PC-9 (cell line): ENCODE data around the gene TBC1D10B. TPM values are rescaled to one million over a fixed set of nuclear protein-coding genes. Genes with fewer than 3 reads are reported as not detected.

Source experiments
- BruUV-seq: library from RNA; stranded (reverse); fragments of 400-500 nt; replicated peaks from 2 replicates; lab custom pipeline; 2021; lab: Mats Ljungman, UMichigan
- CTCF ChIA-PET: fragments of 300-600 bp; sonication (Branson Sonifier 250); formaldehyde crosslinking; loops from one replicate; lab custom pipeline; 2022; ENCODE audit warnings: antibody characterized with exemption; lab: Charles Lee
- POLR2A ChIA-PET: fragments of 300-600 bp; sonication (Branson Sonifier 250); formaldehyde crosslinking; loops from one replicate; lab custom pipeline; 2022; ENCODE audit warnings: antibody characterized with exemption; ENCODE audit not compliant: unreplicated experiment; lab: Charles Lee
- DNase-seq, 2 experiments: peaks; one replicate each; pipeline versions ENCODE4 v3.0.0 to v3.0.0-alpha.2; 2015 to 2022; ENCODE audit warnings: mixed read lengths in 1 of 2
- H2AFZ ChIP-seq: fragments of 200-600 bp; sonication (generic); 2 replicates; pipeline ENCODE4 v1.8.1; 2017; ENCODE audit warnings: antibody characterized with exemption
- H3F3A ChIP-seq: fragments of 200-600 bp; sonication (generic); 2 replicates; pipeline ENCODE4 v1.8.1; 2017; ENCODE audit warnings: antibody characterized with exemption, mild to moderate bottlenecking, low read depth; ENCODE audit not compliant: insufficient read depth
- H3K27ac ChIP-seq: fragments of 200-600 bp; sonication (generic); 2 replicates; pipeline ENCODE4 v1.6.1; 2016; ENCODE audit warnings: mixed run types
- H3K27me3 ChIP-seq: fragments of 200-600 bp; sonication (generic); 2 replicates; pipeline ENCODE4 v1.6.1; 2016; ENCODE audit warnings: low read depth, mixed run types; ENCODE audit not compliant: insufficient read depth
- H3K36me3 ChIP-seq: fragments of 200-600 bp; sonication (generic); 2 replicates; pipeline ENCODE4 v1.6.1; 2016; ENCODE audit warnings: low read depth, mixed run types
- H3K4me1 ChIP-seq: fragments of 200-600 bp; sonication (generic); replicated peaks from 2 replicates; pipeline ENCODE4 v1.6.1; 2016; ENCODE audit warnings: mixed run types; ENCODE audit not compliant: insufficient read depth
- H3K4me2 ChIP-seq: fragments of 200-600 bp; sonication (generic); 2 replicates; pipeline ENCODE4 v1.6.1; 2017; ENCODE audit warnings: mixed run types
- H3K4me3 ChIP-seq: fragments of 200-600 bp; sonication (generic); 2 replicates; pipeline ENCODE4 v1.6.1; 2016; ENCODE audit warnings: mixed run types
- H3K79me2 ChIP-seq: fragments of 200-600 bp; sonication (generic); 2 replicates; pipeline ENCODE4 v1.6.1; 2017; ENCODE audit warnings: low read depth, mixed run types
- H3K9me2 ChIP-seq: fragments of 200-600 bp; sonication (generic); 2 replicates; pipeline ENCODE4 v1.8.1; 2017; ENCODE audit warnings: mild to moderate bottlenecking; ENCODE audit not compliant: insufficient read depth
- H3K9me3 ChIP-seq: fragments of 200-600 bp; sonication (generic); 2 replicates; pipeline ENCODE4 v1.8.1; 2016; ENCODE audit warnings: low read depth; ENCODE audit not compliant: insufficient read depth
- H4K20me1 ChIP-seq: fragments of 200-600 bp; sonication (generic); 2 replicates; pipeline ENCODE4 v1.8.1; 2017; ENCODE audit not compliant: insufficient read depth
- CTCF ChIP-seq: fragments of 200-600 bp; sonication (generic); conservative IDR thresholded peaks from 2 replicates; pipeline ENCODE4 v1.6.1; 2017; ENCODE audit warnings: mixed run types, antibody characterized with exemption, mild to moderate bottlenecking, moderate library complexity
- EZH2 ChIP-seq: fragments of 200-600 bp; sonication (generic); IDR thresholded peaks from 2 replicates; pipeline ENCODE4 v1.8.0; 2017; ENCODE audit warnings: antibody characterized with exemption, low read depth
- intact Hi-C: fragments of 100-400 bp; cut with micrococcal nuclease; formaldehyde crosslinking; loops from one replicate; pipeline ENCODE4 v1.10.0; 2022; ENCODE audit not compliant: unreplicated experiment
- total RNA-seq: library from RNA; stranded (reverse); gene quantifications from 2 replicates; pipeline ENCODE4 v1.2.3, GENCODE V29; 2021

The TBC1D10B gene
- total RNA-seq, 1 experiment from 2014 or later: 85.0 TPM

GRCh38 chr16:30350134-30350871 lies 20.0 kb downstream of the TBC1D10B start:
- H3K79me2 ChIP-seq: peaks cover 22% of the 10 kb centered on the region
- H3K36me3 ChIP-seq: peaks cover 13% of the 10 kb centered on the region; the same call in 1 of the 2 replicates
- no peak overlapping the region for H2AFZ ChIP-seq
- no peak for DNase-seq
- no peaks in the 10 kb centered on the region for H3K9me3 ChIP-seq
- H3K27me3 ChIP-seq: no peaks in the 10 kb centered on the region
- CTCF ChIA-PET: no interaction called here
- no peak overlapping the region for H3K4me3 ChIP-seq
- peaks cover 6% of the 10 kb centered on the region for H4K20me1 ChIP-seq
- no peaks in the 10 kb centered on the region for H3K9me2 ChIP-seq
- intact Hi-C loops: no loop called here
- BruUV-seq: no TSS peak
- no peak for TF ChIP-seq CTCF
- no peak for TF ChIP-seq EZH2
- H3F3A ChIP-seq: peaks cover 30% of the 10 kb centered on the region
- H3K4me2 ChIP-seq: no peak overlapping the region
- POLR2A ChIA-PET: no interaction called here
- peaks cover 5% of the 10 kb centered on the region for H3K4me1 ChIP-seq
- H3K27ac ChIP-seq: no peak overlapping the region

- H3F3A ChIP-seq: peaks cover 27% of the 10 kb centered on the region
- peaks cover 5% of the 10 kb centered on the region for H3K4me1 ChIP-seq
- peaks cover 6% of the 10 kb centered on the region for H4K20me1 ChIP-seq
- intact Hi-C loops: no loop called here
- H3K27ac ChIP-seq: no peak overlapping the region
- POLR2A ChIA-PET: no interaction called here
- H3K4me3 ChIP-seq: no peak overlapping the region
- DNase-seq: no peak
- H3K9me2 ChIP-seq: no peaks in the 10 kb centered on the region
- H3K9me3 ChIP-seq: no peaks in the 10 kb centered on the region
- peaks cover 18% of the 10 kb centered on the region for H3K79me2 ChIP-seq
- CTCF ChIA-PET: no interaction called here
- no peak overlapping the region for H2AFZ ChIP-seq
- H3K27me3 ChIP-seq: no peaks in the 10 kb centered on the region
- BruUV-seq: no TSS peak
- H3K4me2 ChIP-seq: no peak overlapping the region
- peaks cover 13% of the 10 kb centered on the region; the same call in 1 of the 2 replicates for H3K36me3 ChIP-seq
- TF ChIP-seq CTCF (no peak), EZH2 (no peak)
These were observed 20.6 kb downstream of the TBC1D10B start for GRCh38 chr16:30349675-30350074.

GRCh38 chr16:30348929-30349328 lies 21.4 kb downstream of the TBC1D10B start:
- ChIA-PET CTCF (no interaction called here), POLR2A (interaction anchor here (0.6 kb wide), 2 partner anchors 159 to 870 kb away, joined by 3 to 21 read pairs; no protein-coding TSS in a partner anchor)
- Histone ChIP-seq H3K9me3 (no peaks in the 10 kb centered on the region), H3F3A (peaks cover 24% of the 10 kb centered on the region; the same call in 1 of the 2 replicates), H3K4me3 (no peak overlapping the region), H3K27ac (no peak overlapping the region), H2AFZ (no peak overlapping the region), H3K4me2 (no peak overlapping the region), H3K9me2 (no peaks in the 10 kb centered on the region), H3K27me3 (no peaks in the 10 kb centered on the region), H3K36me3 (peaks cover 13% of the 10 kb centered on the region; the same call in 1 of the 2 replicates), H4K20me1 (peaks cover 3% of the 10 kb centered on the region), H3K4me1 (peaks cover 3% of the 10 kb centered on the region), H3K79me2 (peaks cover 11% of the 10 kb centered on the region)
- TF ChIP-seq EZH2 (no peak), CTCF (no peak)
- no TSS peak for BruUV-seq
- no peak for DNase-seq
- intact Hi-C loops: no loop called here
